IMR-90 (cell line): Measurements from ENCODE around the gene HOXA13. TPM values are rescaled to one million over a fixed set of nuclear protein-coding genes. Genes with fewer than 3 reads are reported as not detected.
A peak's percentile ranks its signal among the peaks of the same experiment; 100 is the strongest.

Experiments used
- ATAC-seq: fragments of 200-7000 bp; cut with Tn5 transposase; 2 replicates; pipeline ENCODE4 v1.9.1; 2020; ENCODE audit warnings: low read depth, mild to moderate bottlenecking, moderate library complexity
- BruUV-seq: library from RNA; stranded (reverse); fragments of 400-500 nt; replicated peaks from 2 replicates; lab custom pipeline; 2021; lab: Mats Ljungman, UMichigan
- CTCF ChIA-PET: fragments of 300-600 bp; formaldehyde crosslinking; extraction: SDS; loops from one replicate; lab custom pipeline; 2021; ENCODE audit warnings: antibody characterized with exemption; lab: Yijun Ruan, JAX
- POLR2A ChIA-PET: fragments of 300-600 bp; sonication (Branson Sonifier 250); formaldehyde crosslinking; loops from one replicate; lab custom pipeline; 2022; ENCODE audit warnings: antibody characterized with exemption; ENCODE audit not compliant: unreplicated experiment; lab: Charles Lee
- DNase-seq: peaks from one replicate; pipeline ENCODE4 v3.0.0; 2013
- H2AFZ ChIP-seq: replicated peaks from 2 replicates; pipeline ENCODE3; 2013; ENCODE audit warnings: low read length, mild to moderate bottlenecking; ENCODE audit not compliant: poor library complexity
- H2AK5ac ChIP-seq: 2 replicates; pipeline ENCODE4 v1.6.1; 2013; ENCODE audit warnings: low read depth, low read length, inconsistent platforms
- H2AK9ac ChIP-seq: replicated peaks from 2 replicates; pipeline ENCODE3; 2013; ENCODE audit warnings: mild to moderate bottlenecking, low read depth, low read length, moderate library complexity; ENCODE audit not compliant: poor library complexity
- H2BK120ac ChIP-seq: 2 replicates; pipeline ENCODE4 v1.6.1; 2013; ENCODE audit warnings: low read depth, low read length, inconsistent platforms
- H2BK15ac ChIP-seq: 3 replicates; pipeline ENCODE4 v1.6.1; 2013; ENCODE audit warnings: low read depth, low read length, inconsistent platforms
- H2BK20ac ChIP-seq: 2 replicates; pipeline ENCODE4 v1.6.1; 2013; ENCODE audit warnings: low read depth, mild to moderate bottlenecking, inconsistent platforms, low read length, moderate library complexity
- H2BK5ac ChIP-seq: 2 replicates; pipeline ENCODE4 v1.6.1; 2013; ENCODE audit warnings: mild to moderate bottlenecking, low read depth, low read length, inconsistent platforms; ENCODE audit not compliant: poor library complexity, severe bottlenecking
- H3K14ac ChIP-seq: replicated peaks from 2 replicates; pipeline ENCODE4 v1.6.1; 2013; ENCODE audit warnings: low read depth, low read length, inconsistent platforms
- H3K18ac ChIP-seq: 2 replicates; pipeline ENCODE4 v1.6.1; 2013; ENCODE audit warnings: low read depth, low read length, control low read depth
- H3K23ac ChIP-seq: 2 replicates; pipeline ENCODE4 v1.6.1; 2013; ENCODE audit warnings: low read depth, low read length, inconsistent platforms
- H3K27ac ChIP-seq: 2 replicates; pipeline ENCODE4 v1.5.1; 2013; ENCODE audit warnings: mild to moderate bottlenecking, control low read depth, low read length; ENCODE audit not compliant: insufficient read depth
- H3K27me3 ChIP-seq: 2 replicates; pipeline ENCODE4 v1.6.1; 2013; ENCODE audit warnings: low read length; ENCODE audit not compliant: control insufficient read depth, insufficient read depth
- H3K36me3 ChIP-seq: 2 replicates; pipeline ENCODE4 v1.6.1; 2013; ENCODE audit warnings: low read length, mixed read lengths; ENCODE audit not compliant: control insufficient read depth, insufficient read depth
- H3K4ac ChIP-seq: 2 replicates; pipeline ENCODE4 v1.6.1; 2013; ENCODE audit warnings: low read depth, low read length, inconsistent platforms
- H3K4me1 ChIP-seq: 2 replicates; pipeline ENCODE4 v1.6.1; 2013; ENCODE audit warnings: low read length, mixed read lengths; ENCODE audit not compliant: control insufficient read depth, insufficient read depth
- H3K4me2 ChIP-seq: 2 replicates; pipeline ENCODE4 v1.6.1; 2013; ENCODE audit warnings: low read depth, mild to moderate bottlenecking, control low read depth, low read length, moderate library complexity
- H3K4me3 ChIP-seq: 2 replicates; pipeline ENCODE4 v1.5.1; 2013; ENCODE audit warnings: low read depth, mild to moderate bottlenecking, control low read depth, low read length, moderate library complexity; ENCODE audit not compliant: insufficient read depth
- H3K56ac ChIP-seq: 2 replicates; pipeline ENCODE4 v1.6.1; 2013; ENCODE audit warnings: low read length, inconsistent platforms; ENCODE audit not compliant: insufficient read depth; ENCODE audit errors: extremely low read depth
- H3K79me1 ChIP-seq, 2 experiments: 2 replicates each; pipeline ENCODE4 v1.6.1; 2013; ENCODE audit warnings: low read length in 2 of 2, inconsistent platforms in 1 of 2, low read depth in 1 of 2
- H3K9ac ChIP-seq: 2 replicates; pipeline ENCODE4 v1.6.1; 2013; ENCODE audit warnings: low read depth, low read length, control low read depth
- H3K9me1 ChIP-seq: 2 replicates; pipeline ENCODE4 v1.6.1; 2013; ENCODE audit warnings: low read length, inconsistent platforms; ENCODE audit not compliant: insufficient read depth
- H3K9me3 ChIP-seq: 2 replicates; pipeline ENCODE4 v1.6.1; 2013; ENCODE audit warnings: low read length; ENCODE audit not compliant: control insufficient read depth, insufficient read depth
- H4K20me1 ChIP-seq: 2 replicates; pipeline ENCODE4 v1.6.1; 2013; ENCODE audit warnings: low read length, inconsistent platforms; ENCODE audit not compliant: insufficient read depth
- H4K5ac ChIP-seq: 2 replicates; pipeline ENCODE4 v1.6.1; 2013; ENCODE audit warnings: mild to moderate bottlenecking, low read depth, low read length, control low read depth
- H4K8ac ChIP-seq, 2 experiments: 2 replicates each; pipeline ENCODE4 v1.6.1; 2013; ENCODE audit warnings: low read depth in 2 of 2, low read length in 2 of 2, control low read depth in 1 of 2, inconsistent platforms in 1 of 2
- H4K91ac ChIP-seq: 2 replicates; pipeline ENCODE4 v1.6.1; 2013; ENCODE audit warnings: low read depth, low read length, inconsistent platforms; ENCODE audit not compliant: insufficient read depth
- BHLHE40 ChIP-seq: fragments of 150-350 bp; IDR thresholded peaks from 2 replicates; pipeline ENCODE4 v1.6.1; 2016; ENCODE audit warnings: mild to moderate bottlenecking, low read depth, low read length
- CEBPB ChIP-seq: IDR thresholded peaks from 2 replicates; pipeline ENCODE4 v1.6.1; 2012; ENCODE audit warnings: low read depth, low read length, improper control_type of control experiment
- CHD1 ChIP-seq: IDR thresholded peaks from 2 replicates; pipeline ENCODE4 v1.6.1; 2012; ENCODE audit warnings: low read depth, low read length, improper control_type of control experiment
- ELK1 ChIP-seq: fragments of 150-350 bp; IDR thresholded peaks from 2 replicates; pipeline ENCODE4 v1.6.1; 2016; ENCODE audit warnings: low read depth, mild to moderate bottlenecking, low read length, moderate library complexity, borderline replicate concordance
- MAFK ChIP-seq: IDR thresholded peaks from 2 replicates; pipeline ENCODE4 v1.6.1; 2012; ENCODE audit warnings: low read depth, low read length, improper control_type of control experiment
- MXI1 ChIP-seq: IDR thresholded peaks from 2 replicates; pipeline ENCODE4 v1.6.1; 2012; ENCODE audit warnings: low read depth, mild to moderate bottlenecking, low read length, moderate library complexity, borderline replicate concordance
- NFE2L2 ChIP-seq: fragments of 150-350 bp; IDR thresholded peaks from 2 replicates; pipeline ENCODE4 v1.6.1; 2016; ENCODE audit warnings: low read depth, mild to moderate bottlenecking, low read length
- POLR2A ChIP-seq: IDR thresholded peaks from 2 replicates; pipeline ENCODE4 v1.6.1; 2012; ENCODE audit warnings: mild to moderate bottlenecking, low read depth, low read length
- RAD21 ChIP-seq: IDR thresholded peaks from 2 replicates; pipeline ENCODE4 v1.6.1; 2012; ENCODE audit warnings: low read length, improper control_type of control experiment
- RCOR1 ChIP-seq: IDR thresholded peaks from 2 replicates; pipeline ENCODE4 v1.6.1; 2012; ENCODE audit warnings: mild to moderate bottlenecking, low read length, improper control_type of control experiment; ENCODE audit not compliant: insufficient replicate concordance
- RFX5 ChIP-seq: IDR thresholded peaks from 2 replicates; pipeline ENCODE4 v1.8.0; 2012; ENCODE audit warnings: low read depth, mild to moderate bottlenecking, low read length, moderate library complexity
- USF2 ChIP-seq: fragments of 150-350 bp; IDR thresholded peaks from 2 replicates; pipeline ENCODE4 v1.6.1; 2017; ENCODE audit warnings: mild to moderate bottlenecking, antibody characterized with exemption, low read length, low read depth
- WGBS, 2 experiments: methylation state at CpG; one replicate each; pipeline versions ENCODE4 v1.1.5 to v1.1.7; 2013; ENCODE audit warnings: missing lambda C conversion rate in 2 of 2; ENCODE audit not compliant: insufficient read length in 1 of 2; ENCODE audit errors: extremely low coverage in 2 of 2; 5-methylcytosine and 5-hydroxymethylcytosine counted together
- dilution Hi-C: fragments of 300-500 bp; cut with HindIII; formaldehyde crosslinking; loops from one replicate; pipeline ENCODE4 v1.14.3; 2018; ENCODE audit warnings: low sequenced_read_pairs; ENCODE audit not compliant: unreplicated experiment
- in situ Hi-C: fragments of 300-500 bp; cut with MboI; formaldehyde crosslinking; loops from 3 replicates; pipeline ENCODE4 v1.14.3; 2019; ENCODE audit warnings: low sequenced_read_pairs, inconsistent platforms, mixed read lengths
- intact Hi-C: fragments of 100-400 bp; cut with micrococcal nuclease; formaldehyde crosslinking; loops from 2 replicates; pipeline ENCODE4 v1.10.0; 2022
- polyA plus RNA-seq, 3 experiments: library from polyadenylated mRNA; depleted of rRNA; stranded (reverse); fragments of >200 nt; gene quantifications; 2 replicates each; pipeline ENCODE4 v1.2.3, GENCODE V29; 2012; ENCODE audit warnings: low replicate concordance in 1 of 3
- total RNA-seq: library from RNA; depleted of rRNA; stranded (reverse); fragments of >200 nt; gene quantifications from 2 replicates; pipeline ENCODE4 v1.2.3, GENCODE V29; 2012
- TF ChIP-seq, protein P1 (sequence below): conservative IDR thresholded peaks from 2 replicates; pipeline ENCODE4 v1.5.1; 2012; ENCODE audit warnings: mild to moderate bottlenecking, low read depth, low read length, improper control_type of control experiment

Gene HOXA13
- total and polyA plus RNA-seq, 2 of the 4 experiments (the other 2 are of a cell fraction): not detected

DNA sequence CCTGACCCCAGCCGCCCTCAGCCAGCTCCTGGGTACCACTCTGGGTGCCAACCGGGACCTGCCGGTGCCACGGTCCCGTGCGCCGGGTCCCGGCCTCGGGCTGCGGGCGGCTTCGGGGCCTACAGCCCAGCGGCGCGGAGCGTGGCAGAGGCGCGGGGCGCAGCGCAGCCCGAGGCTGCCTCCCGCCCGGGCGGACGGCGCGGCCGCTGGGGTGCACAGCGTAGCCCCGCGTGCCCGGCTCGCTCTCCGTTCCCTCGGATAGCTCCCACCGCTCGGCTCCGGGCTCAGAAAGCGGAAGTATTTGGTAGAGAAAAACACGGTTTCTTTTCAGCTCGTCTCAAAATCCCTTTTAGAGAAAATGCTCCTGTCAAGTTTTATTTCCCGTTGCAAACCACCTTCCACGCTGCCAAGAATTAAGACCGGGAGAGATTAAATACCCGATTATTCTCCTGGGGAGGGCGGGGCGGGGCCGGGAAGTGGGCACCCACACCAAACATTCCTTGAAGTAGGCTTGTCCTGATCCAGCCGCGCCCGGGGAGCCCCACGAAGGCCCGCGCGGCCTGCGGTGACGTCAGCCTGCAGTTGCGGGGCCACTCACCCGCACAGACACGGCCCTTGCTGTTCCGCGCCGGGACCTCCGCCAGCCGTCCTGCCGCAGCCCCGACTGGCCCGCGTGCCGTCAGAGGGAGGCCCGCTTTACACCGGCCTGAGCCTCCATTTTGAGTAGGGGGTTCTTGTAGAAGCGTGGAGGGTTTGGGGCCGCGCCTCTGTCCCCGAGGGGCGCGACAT, 7.2 kb downstream of the HOXA13 start:
- Histone ChIP-seq H2BK5ac (no peak overlapping the region), H3K4me2 (peak overlapping the region; percentile 41; the same call in 1 of the 2 replicates), H2AK9ac (no peak overlapping the region), H3K27ac (no peak overlapping the region), H2BK15ac (no peak overlapping the region), H2BK120ac (no peak overlapping the region), H3K9me1 (no peaks in the 10 kb centered on the region), H4K8ac (no peak overlapping the region), H3K9me3 (peaks cover 12% of the 10 kb centered on the region; the same call in 1 of the 2 replicates), H4K20me1 (peaks cover 4% of the 10 kb centered on the region; the same call in 1 of the 2 replicates), H3K14ac (no peak overlapping the region), H3K79me1 (no peaks in the 10 kb centered on the region), H4K91ac (no peak overlapping the region), H3K23ac (no peak overlapping the region; the same call in 1 of the 2 replicates), H3K27me3 (peaks cover 89% of the 10 kb centered on the region), H2AFZ (peak overlapping the region; percentile 9), H2BK20ac (no peak overlapping the region), H3K56ac (no peak overlapping the region), H3K4me3 (0 out of 2 replicates have a peak overlapping the region, but pooled peaks have one; percentile 4), H3K4ac (no peak overlapping the region), H3K18ac (no peak overlapping the region), H2AK5ac (no peak overlapping the region), H3K36me3 (no peaks in the 10 kb centered on the region), H3K9ac (no peak overlapping the region), H4K5ac (no peak overlapping the region), H3K4me1 (peaks cover 1% of the 10 kb centered on the region; the same call in 1 of the 2 replicates)
- dilution Hi-C loops (no loop called here), in situ Hi-C loops (loop anchor here (10.0 kb wide), 1 partner anchor 882 kb away; no protein-coding TSS in a partner anchor), intact Hi-C loops (loop anchor here (10.0 kb wide), 4 partner anchors 552 to 1912 kb away; partner anchors contain the start of gene TAX1BP1)
- ATAC-seq (peak; percentile 68), DNase-seq (no peak)
- no peak for TF ChIP-seq RAD21
- no peak for TF ChIP-seq CEBPB
- no peak for TF ChIP-seq ELK1
- no peak for TF ChIP-seq CHD1
- no peak for TF ChIP-seq BHLHE40
- no peak for TF ChIP-seq RFX5
- no peak for TF ChIP-seq USF2
- TF ChIP-seq, protein P1, sequence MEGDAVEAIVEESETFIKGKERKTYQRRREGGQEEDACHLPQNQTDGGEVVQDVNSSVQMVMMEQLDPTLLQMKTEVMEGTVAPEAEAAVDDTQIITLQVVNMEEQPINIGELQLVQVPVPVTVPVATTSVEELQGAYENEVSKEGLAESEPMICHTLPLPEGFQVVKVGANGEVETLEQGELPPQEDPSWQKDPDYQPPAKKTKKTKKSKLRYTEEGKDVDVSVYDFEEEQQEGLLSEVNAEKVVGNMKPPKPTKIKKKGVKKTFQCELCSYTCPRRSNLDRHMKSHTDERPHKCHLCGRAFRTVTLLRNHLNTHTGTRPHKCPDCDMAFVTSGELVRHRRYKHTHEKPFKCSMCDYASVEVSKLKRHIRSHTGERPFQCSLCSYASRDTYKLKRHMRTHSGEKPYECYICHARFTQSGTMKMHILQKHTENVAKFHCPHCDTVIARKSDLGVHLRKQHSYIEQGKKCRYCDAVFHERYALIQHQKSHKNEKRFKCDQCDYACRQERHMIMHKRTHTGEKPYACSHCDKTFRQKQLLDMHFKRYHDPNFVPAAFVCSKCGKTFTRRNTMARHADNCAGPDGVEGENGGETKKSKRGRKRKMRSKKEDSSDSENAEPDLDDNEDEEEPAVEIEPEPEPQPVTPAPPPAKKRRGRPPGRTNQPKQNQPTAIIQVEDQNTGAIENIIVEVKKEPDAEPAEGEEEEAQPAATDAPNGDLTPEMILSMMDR: no peak
- TF ChIP-seq POLR2A: no peak
- no peak for TF ChIP-seq RCOR1
- no peak for TF ChIP-seq MAFK
- no peak for TF ChIP-seq MXI1
- TF ChIP-seq NFE2L2: no peak
- BruUV-seq: no TSS peak
- ChIA-PET CTCF (interaction anchor here (0.7 to 1.3 kb wide), 2 partner anchors 13 to 582 kb away, joined by 3 read pairs; no protein-coding TSS in a partner anchor), POLR2A (no interaction called here)
- 8% methylated on average over 22 of the region's 78 CpGs; no CpG with 5 or more reads in 1 of the 2 experiments for WGBS, 2 experiments
